ENCODE data around the gene BACH2. TPM values are rescaled to one million over a fixed set of nuclear protein-coding genes. Genes with fewer than 3 reads are reported as not detected.

Gene BACH2
- total and polyA plus RNA-seq, 10 of the 15 experiments (the other 5 are each of a cell fraction or from before 2014, with no cell fraction given), result 0.03 to 0.28 (median 0.04) TPM; not detected in 3

GRCh38 chr6:90008908-90009501, 287.6 kb downstream of the BACH2 start:
- in situ Hi-C loops (cut with MboI) (no loop called here), intact Hi-C loops (cut with micrococcal nuclease; ENCODE audit: unreplicated experiment) (no loop called here)
- no peaks in the 10 kb centered on the region for H4K20me1 ChIP-seq (ENCODE audit: control insufficient read depth, insufficient read depth)
- H3K27ac ChIP-seq (ENCODE audit: control insufficient read depth, insufficient read depth), result no peak overlapping the region
- DNase-seq (ENCODE audit: low read depth, low spot score) (no peak), ATAC-seq (no peak), FAIRE-seq (no peak)
- H3K36me3 ChIP-seq (ENCODE audit: control insufficient read depth in 2 of 2, insufficient read depth in 2 of 2, low read length in 1 of 2), result no peaks in the 10 kb centered on the region
- H3K79me2 ChIP-seq (ENCODE audit: control insufficient read depth, insufficient read depth, low read length), result no peaks in the 10 kb centered on the region
- no TSS peak for BruUV-seq (replicated peaks)
- no peak overlapping the region for H3K9ac ChIP-seq (ENCODE audit: control insufficient read depth, insufficient read depth, low read length)
- no peak for TF ChIP-seq ASH2L (IDR thresholded peaks at IDR 0.05; ENCODE audit: borderline replicate concordance, low read depth)
- no peak for TF ChIP-seq SUPT20H (IDR thresholded peaks at IDR 0.05; ENCODE audit: borderline replicate concordance, control insufficient read depth, low read depth, low read length)
- TF ChIP-seq SP1 (IDR thresholded peaks at IDR 0.05; ENCODE audit: low read depth, low read length), result no peak
- no peak for TF ChIP-seq E2F8 (IDR thresholded peaks at IDR 0.05; ENCODE audit: low read depth, partially characterized antibody)
- no peak for TF ChIP-seq ZBTB33 (IDR thresholded peaks at IDR 0.05)
- TF ChIP-seq CREM (IDR thresholded peaks at IDR 0.05; ENCODE audit: low read depth), result no peak
- TF ChIP-seq CREB1 (IDR thresholded peaks at IDR 0.05; ENCODE audit: low read depth), result no peak
- no peak for TF ChIP-seq CBX3 (IDR thresholded peaks at IDR 0.05; ENCODE audit: borderline replicate concordance, low read depth)
- no peak for TF ChIP-seq PRDM15 (CRISPR knock-in tag; IDR thresholded peaks at IDR 0.05)
- TF ChIP-seq E4F1 (IDR thresholded peaks at IDR 0.05; ENCODE audit: borderline replicate concordance, partially characterized antibody), result no peak
- WGBS (ENCODE audit: insufficient coverage, insufficient replicate concordance, low lambda C conversion rate, missing lambda C conversion rate), result 0% methylated on average over 1 of the region's 1 CpG
- CTCF ChIA-PET, result interaction anchor here (1.2 kb wide), 1 partner anchor 470 kb away, joined by 3 read pairs; no protein-coding TSS in a partner anchor
- no peak overlapping the region for H3K4me3 ChIP-seq
- RAD21 ChIA-PET (ENCODE audit: unreplicated experiment), result no interaction called here
- no peak overlapping the region for H2AFZ ChIP-seq (ENCODE audit: control insufficient read depth, low read depth, low read length)
- H3K27me3 ChIP-seq (replicated peaks in 1 of 2; ENCODE audit: control insufficient read depth in 2 of 2, insufficient read depth in 2 of 2, low read length in 1 of 2), result peaks cover 0 to 2% of the 10 kb centered on the region in 2 experiments; a peak in 1 of 4 replicates
- no peaks in the 10 kb centered on the region for H3K4me1 ChIP-seq (ENCODE audit: control insufficient read depth, insufficient read depth, low read length)
- no peak overlapping the region for H3K4me2 ChIP-seq (ENCODE audit: control insufficient read depth, insufficient read depth)
- H3K9me3 ChIP-seq (replicated peaks; ENCODE audit: control insufficient read depth, insufficient read depth, low read length), result no peaks in the 10 kb centered on the region
- SMC1A ChIA-PET (ENCODE audit: uncharacterized antibody, unreplicated experiment), result no interaction called here
- POLR2A ChIA-PET, result interaction anchor here (0.6 kb wide), 1 partner anchor 360 kb away, joined by 3 read pairs; no protein-coding TSS in a partner anchor
